BLaER1 treated with 17β-estradiol and CSF1 and Interleukin-3, amounts not matched to agents 10 nM and 100 nM (cell line): ENCODE measurements around the gene SLC22A7.
A peak's percentile ranks its signal among the peaks of the same experiment; 100 is the strongest.

Source experiments
- H3K27ac ChIP-seq, 11 experiments: shearing (Covaris generic); formaldehyde crosslinking; 2 replicates each; pipeline ENCODE4 v1.8.1; 2022
- H3K27me3 ChIP-seq, 11 experiments: shearing (Covaris generic); formaldehyde crosslinking; 2 replicates each; pipeline ENCODE4 v1.8.1; 2022
- H3K36me3 ChIP-seq, 11 experiments: shearing (Covaris generic); formaldehyde crosslinking; 2 replicates each; pipeline ENCODE4 v1.8.1; 2022
- H3K4me1 ChIP-seq, 10 experiments: shearing (Covaris generic); formaldehyde crosslinking; 2 replicates each; pipeline ENCODE4 v1.8.1; 2022
- H3K4me2 ChIP-seq, 11 experiments: shearing (Covaris generic); formaldehyde crosslinking; 2 replicates each; pipeline ENCODE4 v1.8.1; 2022
- H3K4me3 ChIP-seq, 10 experiments: shearing (Covaris generic); formaldehyde crosslinking; 2 replicates each; pipeline ENCODE4 v1.8.1; 2022
- H3K9ac ChIP-seq, 11 experiments: shearing (Covaris generic); formaldehyde crosslinking; 2 replicates each; pipeline ENCODE4 v1.8.1; 2022
- H3K9me3 ChIP-seq, 11 experiments: shearing (Covaris generic); formaldehyde crosslinking; replicated peaks in 1 of 11; 2 replicates each; pipeline ENCODE4 v1.8.1; 2022
- H4K20me1 ChIP-seq, 11 experiments: shearing (Covaris generic); formaldehyde crosslinking; 2 replicates each; pipeline ENCODE4 v1.8.1; 2022
- Cebpa-rat ChIP-seq, 11 experiments: shearing (Covaris generic); IDR thresholded peaks; 2 replicates each; pipeline ENCODE4 v1.8.1; 2022

SLC22A7 gene

DNA sequence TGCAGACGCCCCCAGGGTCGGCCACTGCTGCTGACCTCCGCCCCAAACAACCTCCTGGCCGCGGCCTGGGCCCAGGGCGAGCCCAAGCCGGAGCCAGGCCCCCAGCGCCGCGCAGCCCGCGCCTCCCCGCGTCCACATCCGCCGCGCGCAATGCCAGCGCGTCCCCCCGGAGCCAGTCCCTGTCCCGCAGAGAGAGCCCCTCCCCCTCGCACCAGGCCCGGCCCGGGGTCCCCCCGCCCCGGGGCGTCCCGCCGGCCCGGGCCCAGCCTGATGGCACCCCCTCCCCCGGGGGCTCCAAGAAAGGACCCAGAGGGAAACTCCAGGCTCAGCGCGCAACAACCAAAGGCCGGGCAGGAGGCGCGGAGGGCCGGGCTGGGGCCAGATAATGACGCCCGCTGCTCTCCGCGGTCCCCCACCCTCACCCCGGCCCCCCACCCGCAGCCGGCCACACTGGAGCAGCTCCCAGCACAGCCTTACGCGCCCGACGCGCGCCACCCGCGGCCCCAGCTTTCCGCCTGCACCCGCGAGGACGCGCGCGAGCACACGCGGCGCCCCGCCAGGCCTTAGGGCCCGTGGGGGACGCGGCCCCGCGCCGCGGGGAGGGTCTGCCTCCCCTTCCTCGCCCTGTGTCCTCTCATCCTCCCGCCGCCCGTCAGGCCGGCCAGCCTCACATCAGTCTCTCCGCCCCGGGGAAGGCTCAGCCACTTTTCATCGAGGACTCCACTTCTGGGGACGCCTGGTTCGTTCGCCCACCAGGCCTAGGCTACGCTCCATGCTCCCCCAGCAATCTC is 12.9 kb upstream of the SLC22A7 start:
- Histone ChIP-seq H4K20me1 (no peaks in the 10 kb centered on the region), H3K27me3 (peaks cover 11 to 25% (median 19%) of the 10 kb centered on the region in 11 experiments; a peak in 20 of 22 replicates), H3K9ac (no peak overlapping the region), H3K4me2 (peak overlapping the region in 5 of 11 experiments; percentile 76 to 91 (median 84); a peak in 5 of 22 replicates), H3K9me3 (no peaks in the 10 kb centered on the region), H3K4me3 (no peak overlapping the region), H3K4me1 (peaks cover 34 to 59% (median 47%) of the 10 kb centered on the region in 10 experiments), H3K27ac (no peak overlapping the region), H3K36me3 (no peaks in the 10 kb centered on the region)
- TF ChIP-seq Cebpa-rat (IDR thresholded peaks at IDR 0.05): no peak

DNA sequence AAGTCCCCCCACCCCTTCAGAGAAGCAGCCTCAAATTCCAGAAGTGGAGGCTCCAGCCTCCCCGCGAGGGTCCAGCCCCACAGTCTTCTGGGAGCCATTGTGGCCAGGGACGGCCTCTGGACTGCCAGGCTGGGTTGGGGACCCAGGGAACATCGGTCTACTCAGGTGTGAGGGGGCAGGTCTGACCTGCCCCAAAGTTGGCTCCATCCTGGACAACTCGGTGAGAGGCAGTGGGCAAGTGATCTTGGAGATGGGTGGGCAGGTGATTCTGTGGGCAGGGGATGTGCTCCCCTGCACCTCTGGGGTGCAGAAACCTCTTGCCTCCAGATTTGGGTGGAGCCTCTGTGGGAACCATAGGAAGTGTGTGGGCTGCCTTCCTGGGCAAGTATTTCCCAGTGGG is 12.2 kb upstream of the SLC22A7 start:
- H3K27ac ChIP-seq: no peak overlapping the region
- no peak overlapping the region for H3K4me3 ChIP-seq
- no peaks in the 10 kb centered on the region for H3K36me3 ChIP-seq
- H4K20me1 ChIP-seq: no peaks in the 10 kb centered on the region
- TF ChIP-seq Cebpa-rat (IDR thresholded peaks at IDR 0.05): no peak
- H3K9me3 ChIP-seq: no peaks in the 10 kb centered on the region
- peaks cover 11 to 25% (median 19%) of the 10 kb centered on the region in 11 experiments; a peak in 20 of 22 replicates for H3K27me3 ChIP-seq
- peak overlapping the region; percentile 65 to 93 (median 85) for H3K4me2 ChIP-seq
- peaks cover 34 to 59% (median 47%) of the 10 kb centered on the region in 10 experiments for H3K4me1 ChIP-seq
- no peak overlapping the region for H3K9ac ChIP-seq

DNA sequence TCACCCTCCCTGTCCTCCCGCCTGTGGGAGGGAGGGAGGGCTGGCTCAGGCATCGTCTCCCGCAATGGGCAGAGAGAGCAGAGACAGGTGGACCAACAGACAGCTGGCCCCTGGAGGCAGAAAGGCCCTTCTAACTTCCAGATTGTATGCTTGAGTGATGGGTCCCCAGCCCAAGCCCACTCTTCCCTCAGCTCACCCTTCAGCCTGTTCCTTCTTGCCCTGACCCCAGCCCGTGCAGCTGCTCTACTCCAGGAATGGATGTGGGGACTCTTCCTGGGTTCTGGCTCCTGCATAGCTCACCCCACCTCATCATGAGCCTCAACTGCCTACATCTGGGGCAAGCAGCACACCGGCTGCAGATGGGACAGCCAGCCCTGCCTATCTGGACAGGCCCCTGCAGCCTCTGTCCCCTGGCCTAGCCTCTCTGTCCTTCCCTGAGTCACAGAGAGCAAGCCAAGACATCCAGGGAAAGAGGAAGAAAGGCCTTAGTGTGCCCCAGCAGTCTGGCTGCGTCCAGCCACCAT is 11.5 kb upstream of the SLC22A7 start:
- peak overlapping the region in 7 of 11 experiments; percentile 45 to 67 (median 60); a peak in 10 of 22 replicates for H3K27ac ChIP-seq
- H3K4me2 ChIP-seq: peak overlapping the region; percentile 65 to 93 (median 85)
- TF ChIP-seq Cebpa-rat (IDR thresholded peaks at IDR 0.05): no peak
- H3K9ac ChIP-seq: peak overlapping the region in 6 of 11 experiments; percentile 27 to 55 (median 46); a peak in 4 of 22 replicates
- H3K36me3 ChIP-seq: no peaks in the 10 kb centered on the region
- peaks cover 11 to 25% (median 19%) of the 10 kb centered on the region in 11 experiments; a peak in 20 of 22 replicates for H3K27me3 ChIP-seq
- H4K20me1 ChIP-seq: no peaks in the 10 kb centered on the region
- peaks cover 34 to 59% (median 47%) of the 10 kb centered on the region in 10 experiments for H3K4me1 ChIP-seq
- H3K9me3 ChIP-seq: no peaks in the 10 kb centered on the region
- no peak overlapping the region for H3K4me3 ChIP-seq

DNA sequence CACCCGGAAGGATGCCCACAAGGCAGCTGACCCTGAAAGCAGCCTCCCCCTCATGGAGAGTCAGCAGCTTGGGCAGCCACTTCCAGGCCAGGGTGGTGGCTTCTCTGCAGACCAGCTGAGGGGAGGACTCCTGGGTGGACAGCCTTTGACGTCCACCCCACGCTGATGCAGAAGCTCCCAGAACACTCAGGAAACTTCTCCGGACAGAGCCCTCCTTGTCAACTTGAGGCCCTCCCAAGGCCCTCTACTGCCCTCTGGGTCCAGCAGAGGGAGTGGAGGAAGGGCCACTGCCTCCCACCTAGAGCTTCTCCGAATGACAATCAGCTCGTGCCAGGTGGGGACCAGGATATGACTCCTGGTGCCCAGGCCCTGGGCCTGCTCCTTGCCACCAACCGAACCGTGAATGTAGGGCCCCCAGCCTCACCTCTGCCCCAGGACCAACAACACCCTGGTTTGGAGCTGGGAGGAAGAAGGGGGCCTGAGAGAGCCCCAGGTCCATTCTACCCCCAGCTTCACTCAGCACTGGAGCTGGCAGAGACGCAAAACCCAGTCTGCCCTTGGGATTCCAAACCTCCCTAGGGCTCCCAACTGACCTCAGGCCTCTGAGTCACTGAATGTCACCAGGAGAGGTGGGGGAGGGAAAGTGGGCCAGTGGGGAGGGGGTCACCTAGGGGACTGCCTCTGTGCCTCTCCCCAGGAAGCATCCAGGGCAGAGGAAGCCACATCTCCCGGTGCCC is 10.9 kb upstream of the SLC22A7 start:
- peak overlapping the region in 7 of 11 experiments; percentile 27 to 55 (median 47); a peak in 13 of 22 replicates for H3K9ac ChIP-seq
- H3K4me3 ChIP-seq: no peak overlapping the region

DNA sequence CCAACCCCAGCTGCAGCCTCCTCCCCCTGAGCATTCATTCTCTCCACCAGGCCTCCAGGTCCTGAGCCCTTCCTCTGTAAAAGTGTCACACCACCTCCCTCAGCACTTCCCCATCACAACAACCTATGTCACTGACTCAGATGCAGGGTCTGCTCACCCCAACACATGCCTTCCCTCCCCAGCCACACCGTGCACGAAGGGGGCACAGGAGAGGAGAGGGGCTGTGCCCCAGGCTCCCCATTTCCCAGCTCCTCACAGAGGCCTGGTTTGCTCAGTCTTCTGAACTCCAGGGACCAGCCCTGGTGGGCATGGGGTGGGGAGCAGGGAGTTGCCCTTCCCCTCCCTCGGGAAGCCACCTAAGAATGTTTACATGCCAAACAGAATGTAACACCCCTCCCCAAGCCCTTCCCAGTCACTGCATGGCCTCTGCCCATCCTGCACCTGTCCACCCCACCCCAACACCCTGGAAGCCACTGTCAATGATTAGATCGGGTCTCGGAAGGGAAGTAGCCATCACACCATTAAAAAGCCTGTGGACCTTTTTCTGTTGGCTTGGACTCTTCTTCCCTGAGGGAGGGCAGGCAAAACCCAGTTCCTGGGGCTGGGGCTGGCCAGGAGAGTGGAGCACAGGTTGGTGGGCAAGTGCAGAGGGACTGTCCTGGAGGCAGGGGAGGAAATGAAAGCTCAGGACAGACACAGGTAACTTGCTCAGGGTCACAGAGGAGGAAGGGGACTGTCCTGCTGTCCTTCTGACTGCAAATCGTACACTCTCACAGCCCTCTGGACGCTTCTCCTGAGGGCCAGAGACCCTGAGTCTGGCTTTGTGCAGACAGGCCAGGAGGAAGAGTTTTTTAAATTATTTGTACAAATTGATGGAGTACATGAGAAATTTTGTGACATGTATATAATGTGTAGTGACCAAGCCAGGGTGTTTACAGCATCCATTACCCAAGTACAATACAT is 10.1 kb upstream of the SLC22A7 start:
- TF ChIP-seq Cebpa-rat (IDR thresholded peaks at IDR 0.05): no peak
- no peaks in the 10 kb centered on the region for H3K9me3 ChIP-seq
- H3K9ac ChIP-seq: peak overlapping the region in 5 of 11 experiments; percentile 1 to 51 (median 45); a peak in 11 of 22 replicates
- peaks cover 30 to 47% (median 39%) of the 10 kb centered on the region in 10 experiments for H3K4me1 ChIP-seq
- H4K20me1 ChIP-seq: no peaks in the 10 kb centered on the region
- peak overlapping the region; percentile 65 to 93 (median 85) for H3K4me2 ChIP-seq
- H3K27ac ChIP-seq: peak overlapping the region in 9 of 11 experiments; percentile 8 to 62 (median 54); a peak in 14 of 22 replicates
- no peaks in the 10 kb centered on the region for H3K36me3 ChIP-seq
- peaks cover 11 to 25% (median 19%) of the 10 kb centered on the region in 11 experiments; a peak in 20 of 22 replicates for H3K27me3 ChIP-seq
- no peak overlapping the region for H3K4me3 ChIP-seq

More for the DNA sequence above, 10.9 kb upstream of the SLC22A7 start:
- Histone ChIP-seq H3K27me3 (peaks cover 11 to 25% (median 19%) of the 10 kb centered on the region in 11 experiments; a peak in 20 of 22 replicates), H3K4me2 (peak overlapping the region; percentile 65 to 93 (median 85)), H4K20me1 (no peaks in the 10 kb centered on the region), H3K36me3 (no peaks in the 10 kb centered on the region), H3K9me3 (no peaks in the 10 kb centered on the region), H3K4me1 (peaks cover 34 to 55% (median 46%) of the 10 kb centered on the region in 10 experiments), H3K27ac (peak overlapping the region in 9 of 11 experiments; percentile 32 to 67 (median 58); a peak in 18 of 22 replicates)
- TF ChIP-seq Cebpa-rat (IDR thresholded peaks at IDR 0.05): no peak

DNA sequence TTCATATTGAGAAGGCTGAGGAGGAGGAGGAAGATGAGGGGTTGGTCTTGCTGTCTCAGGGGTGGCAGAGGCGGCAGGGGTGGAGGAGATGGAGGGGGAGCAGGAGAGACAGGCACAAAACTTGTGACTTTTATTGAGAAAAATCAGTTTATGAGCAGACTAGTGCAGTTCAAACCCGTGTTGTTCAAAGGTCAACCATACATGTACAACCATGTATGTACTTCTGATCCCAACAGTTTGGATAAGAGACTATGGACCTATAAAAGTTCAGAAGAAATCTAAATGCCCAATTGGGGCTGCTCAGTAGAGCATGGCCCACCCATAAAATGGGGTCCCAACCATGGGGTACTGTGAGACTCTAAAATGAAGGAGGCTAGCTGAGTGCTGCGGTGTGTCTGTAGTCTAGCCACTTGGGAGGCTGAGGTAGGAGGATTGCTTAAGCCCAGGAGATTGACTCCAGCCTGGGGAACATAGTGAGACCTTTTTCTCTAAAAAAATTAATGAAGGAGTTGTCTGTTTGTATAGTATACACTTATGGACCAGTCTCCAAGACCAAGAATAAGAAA is 7.6 kb upstream of the SLC22A7 start:
- no peak for TF ChIP-seq Cebpa-rat (IDR thresholded peaks at IDR 0.05)

DNA sequence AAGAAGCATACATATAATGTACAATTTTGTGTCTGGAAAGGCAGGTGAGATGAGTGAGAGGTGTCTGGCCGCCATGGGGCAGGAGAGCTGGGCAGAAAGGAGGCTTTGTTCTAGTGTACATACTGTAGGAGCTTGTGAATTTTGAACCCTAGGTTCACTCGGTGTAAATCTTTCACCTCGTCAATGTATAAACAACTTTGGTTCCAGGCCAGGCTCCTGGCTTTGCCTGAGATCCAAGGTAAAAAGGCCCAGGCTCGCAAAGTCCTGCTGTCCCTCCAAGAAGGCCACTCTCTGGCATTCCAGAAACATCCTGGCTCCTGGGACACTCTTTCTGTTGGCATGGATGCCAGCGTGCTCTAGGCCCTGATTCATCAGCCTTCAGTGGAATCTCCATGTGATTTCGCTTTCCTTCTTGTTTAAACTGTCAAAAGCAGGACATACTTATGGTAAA is 7.1 kb upstream of the SLC22A7 start:
- Histone ChIP-seq H3K4me3 (no peak overlapping the region), H3K9ac (no peak overlapping the region), H3K9me3 (no peaks in the 10 kb centered on the region), H3K4me2 (no peak overlapping the region), H3K4me1 (peaks cover 20 to 33% (median 32%) of the 10 kb centered on the region in 10 experiments), H3K27ac (no peak overlapping the region), H3K36me3 (no peaks in the 10 kb centered on the region), H4K20me1 (no peaks in the 10 kb centered on the region), H3K27me3 (peaks cover 1 to 8% (median 3%) of the 10 kb centered on the region in 11 experiments; a peak in 19 of 22 replicates)
- TF ChIP-seq Cebpa-rat (IDR thresholded peaks at IDR 0.05): no peak

More for the DNA sequence above, 7.6 kb upstream of the SLC22A7 start:
- no peak overlapping the region for H3K4me2 ChIP-seq
- H4K20me1 ChIP-seq: no peaks in the 10 kb centered on the region
- H3K4me3 ChIP-seq: no peak overlapping the region
- no peak overlapping the region for H3K27ac ChIP-seq
- H3K9me3 ChIP-seq: no peaks in the 10 kb centered on the region
- H3K27me3 ChIP-seq: peaks cover 6 to 13% (median 8%) of the 10 kb centered on the region in 11 experiments; a peak in 20 of 22 replicates
- no peak overlapping the region for H3K9ac ChIP-seq
- peaks cover 23 to 38% (median 35%) of the 10 kb centered on the region in 10 experiments for H3K4me1 ChIP-seq
- H3K36me3 ChIP-seq: no peaks in the 10 kb centered on the region
